Measurements from ENCODE around the gene ADGRA1.

ADGRA1 gene

DNA sequence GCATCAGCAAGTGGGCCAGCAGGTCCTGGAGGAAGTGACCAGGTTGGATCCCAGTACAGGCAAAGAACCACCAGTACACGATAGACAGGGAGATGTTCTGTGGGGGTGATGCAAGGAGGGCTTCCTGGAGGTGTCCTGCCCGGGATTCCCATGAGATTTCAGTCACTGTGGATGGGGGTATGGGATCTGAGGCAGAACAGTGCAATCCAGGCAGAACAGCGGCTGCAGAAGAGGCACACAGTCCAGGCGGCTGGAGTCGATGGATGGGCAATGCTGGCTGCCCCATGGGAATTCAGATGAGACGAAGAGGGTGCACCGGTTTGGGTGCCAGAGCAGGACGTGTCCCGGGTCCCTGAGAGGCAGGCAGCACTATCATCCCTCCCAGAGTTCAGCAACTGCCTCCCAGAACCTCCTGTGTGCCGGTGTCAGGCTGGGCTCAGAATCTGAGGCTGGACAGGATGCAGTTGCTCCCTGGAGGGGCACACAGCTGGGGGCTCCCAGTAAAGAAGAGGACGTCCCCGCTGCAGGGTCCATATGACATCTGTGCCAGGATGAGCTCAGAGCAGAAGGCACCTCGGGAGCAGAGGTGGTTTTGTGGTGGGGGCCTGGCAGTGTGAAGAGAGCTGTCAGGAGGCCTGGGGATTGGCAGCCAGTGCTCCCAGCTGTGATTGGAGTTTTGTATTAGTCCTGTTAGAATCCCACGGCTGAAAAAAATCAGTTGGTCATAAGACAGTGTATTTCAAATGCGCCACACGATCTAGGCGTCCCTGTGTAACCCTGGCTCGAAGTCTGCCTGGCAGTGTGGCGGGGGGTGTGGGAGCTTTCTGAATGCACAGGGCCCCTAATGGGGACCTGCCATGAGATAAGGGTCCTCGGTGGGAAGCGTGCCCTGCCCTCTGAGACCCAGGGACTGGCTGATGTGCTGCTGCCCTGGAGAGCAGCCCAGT lies 75.5 kb downstream of the ADGRA1 start:
- Mint-ChIP-seq H3K4me1 (ENCODE audit: low read depth) (no peaks in the 10 kb centered on the region), H3K9me3 (no peaks in the 10 kb centered on the region), H3K36me3 (ENCODE audit: low read depth) (no peaks in the 10 kb centered on the region), H3K27ac (no peak overlapping the region), H3K27me3 (ENCODE audit: low read depth) (peaks cover 4% of the 10 kb centered on the region), H3K4me3 (no peak overlapping the region)

DNA sequence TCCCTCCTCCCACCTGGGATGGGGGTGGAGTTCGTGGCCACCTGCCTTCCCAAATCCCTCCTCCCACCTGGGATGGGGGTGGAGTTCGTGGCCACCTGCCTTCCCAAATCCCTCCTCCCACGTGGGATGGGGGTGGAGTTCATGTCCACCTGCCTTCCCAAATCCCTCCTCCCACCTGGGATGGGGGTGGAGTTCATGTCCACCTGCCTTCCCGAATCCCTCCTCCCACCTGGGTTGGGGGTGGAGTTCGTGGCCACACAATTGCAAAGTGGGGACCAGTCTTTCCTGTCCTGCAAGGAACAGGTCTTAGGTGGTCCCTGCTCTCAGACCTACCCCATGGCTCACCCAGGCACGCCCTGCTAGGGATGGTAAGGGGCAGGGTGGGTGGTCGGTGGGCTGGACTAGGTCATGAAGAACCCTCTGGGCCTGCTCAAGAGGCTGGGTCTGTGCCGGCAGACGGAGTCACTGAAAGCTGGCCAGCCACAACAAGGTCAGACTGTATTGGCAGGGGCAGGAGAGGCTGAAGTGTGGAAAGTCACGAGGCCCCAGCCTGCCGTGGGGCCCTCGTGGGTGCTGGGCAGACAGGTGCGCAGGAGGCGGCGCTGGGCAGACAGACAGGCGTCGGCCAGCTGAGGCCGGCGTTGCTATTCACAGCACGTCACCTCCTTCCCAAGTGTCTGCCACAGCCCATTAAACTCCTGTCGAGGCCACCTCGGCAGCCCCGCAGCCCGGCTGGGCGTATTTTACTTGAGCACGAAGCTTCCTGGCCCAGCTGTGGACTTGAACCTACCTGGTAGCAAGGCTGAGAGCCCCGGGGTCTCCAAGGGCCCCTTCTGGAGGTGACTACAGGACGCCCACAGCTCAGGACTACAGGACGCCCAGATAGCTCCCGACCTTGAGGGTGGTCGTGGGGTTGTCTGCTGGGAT lies 76.4 kb downstream of the ADGRA1 start:
- peaks cover 4% of the 10 kb centered on the region for H3K27me3 Mint-ChIP-seq (ENCODE audit: low read depth)
- H3K27ac Mint-ChIP-seq = no peak overlapping the region
- no peaks in the 10 kb centered on the region for H3K36me3 Mint-ChIP-seq (ENCODE audit: low read depth)
- H3K9me3 Mint-ChIP-seq = no peaks in the 10 kb centered on the region
- H3K4me1 Mint-ChIP-seq (ENCODE audit: low read depth) = no peaks in the 10 kb centered on the region
- no peak overlapping the region for H3K4me3 Mint-ChIP-seq

DNA sequence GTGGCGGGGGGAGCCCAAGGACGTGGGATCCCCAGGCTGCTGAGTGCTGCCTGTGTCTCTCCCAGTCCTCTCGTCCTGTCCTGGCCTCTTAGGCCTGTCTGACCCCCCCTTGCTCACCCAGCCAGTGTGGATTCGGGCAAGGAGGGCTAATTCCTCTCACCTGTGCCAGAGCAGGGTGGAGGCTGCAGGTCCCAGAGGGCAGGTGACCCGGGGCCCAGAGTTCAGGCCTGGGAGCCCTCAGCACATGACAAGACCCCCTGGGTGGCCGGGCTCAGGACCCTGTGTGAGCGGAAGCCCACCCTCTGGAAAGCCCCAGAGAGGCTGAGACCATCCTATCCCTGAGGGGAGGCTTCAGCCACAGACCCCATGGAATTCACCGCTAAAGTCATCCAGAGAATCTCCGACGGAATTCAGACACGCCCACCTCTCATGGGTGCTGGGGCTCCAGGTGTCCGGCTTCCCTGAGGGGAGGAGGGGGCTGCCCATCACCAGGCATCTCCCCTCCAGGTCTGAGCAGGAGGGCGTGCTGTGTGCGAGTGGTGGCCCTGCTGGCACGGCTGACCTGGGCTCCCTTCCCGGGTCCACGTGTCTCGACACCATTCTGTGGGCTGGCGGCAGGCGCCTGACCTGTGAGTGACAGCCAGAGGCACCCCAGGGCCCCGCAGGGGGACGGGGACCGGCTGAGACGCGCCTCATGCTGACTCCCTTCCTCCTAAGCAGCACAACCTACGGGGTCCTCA lies 77.3 kb downstream of the ADGRA1 start:
- Mint-ChIP-seq H3K4me3 (no peak overlapping the region), H3K4me1 (ENCODE audit: low read depth) (no peaks in the 10 kb centered on the region), H3K27ac (no peak overlapping the region), H3K9me3 (no peaks in the 10 kb centered on the region), H3K27me3 (ENCODE audit: low read depth) (peaks cover 4% of the 10 kb centered on the region), H3K36me3 (ENCODE audit: low read depth) (no peaks in the 10 kb centered on the region)

DNA sequence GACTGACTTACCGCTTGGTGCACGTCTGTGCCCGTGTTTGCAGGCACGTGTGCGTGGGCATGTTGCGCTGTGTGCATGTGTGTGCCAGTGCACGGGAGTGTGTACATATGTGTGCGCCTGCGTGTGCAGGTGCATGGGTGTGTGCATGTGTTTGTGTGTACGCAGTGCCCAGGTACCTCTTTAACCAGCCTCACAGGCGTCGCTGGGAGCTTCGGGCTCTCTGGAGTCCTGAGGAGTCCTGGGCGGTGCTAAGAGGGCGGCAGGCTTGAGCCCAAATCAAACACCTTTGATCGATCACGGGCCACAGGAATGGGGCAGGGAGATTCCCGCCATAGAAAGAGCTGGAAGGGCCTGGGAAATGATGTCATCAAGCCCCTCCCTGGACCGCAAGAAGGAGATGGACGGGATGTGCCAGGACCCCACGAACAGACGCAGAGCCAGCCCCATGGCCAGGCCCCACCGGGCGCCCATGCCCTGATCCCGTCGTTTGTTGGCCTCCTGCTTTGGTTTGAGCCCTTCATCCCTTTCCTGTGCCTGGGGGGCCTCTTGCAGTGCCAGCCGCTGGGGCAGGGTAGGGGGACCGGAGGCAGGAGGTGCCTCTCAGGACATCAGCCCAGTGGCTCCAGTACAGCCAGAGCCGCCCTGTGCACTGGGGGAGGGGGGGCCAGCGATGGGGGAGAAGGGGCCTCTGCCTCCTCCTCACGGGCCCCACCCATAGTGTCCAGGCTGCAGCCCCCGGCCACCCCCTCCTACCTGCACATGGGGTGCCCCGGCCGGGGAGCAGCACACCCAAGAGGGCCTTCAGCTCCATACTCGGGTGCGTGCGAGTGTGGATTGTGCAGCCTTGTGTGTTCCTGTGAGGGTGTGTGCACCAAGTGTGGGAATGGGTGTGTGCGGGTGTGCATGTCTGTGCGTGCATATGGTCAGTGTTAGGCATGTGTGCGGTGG lies 78.1 kb downstream of the ADGRA1 start:
- no peak overlapping the region for H3K4me3 Mint-ChIP-seq
- no peak overlapping the region for H3K27ac Mint-ChIP-seq
- H3K27me3 Mint-ChIP-seq (ENCODE audit: low read depth) = peaks cover 4% of the 10 kb centered on the region
- H3K4me1 Mint-ChIP-seq (ENCODE audit: low read depth) = no peaks in the 10 kb centered on the region
- H3K36me3 Mint-ChIP-seq (ENCODE audit: low read depth) = no peaks in the 10 kb centered on the region
- no peaks in the 10 kb centered on the region for H3K9me3 Mint-ChIP-seq

DNA sequence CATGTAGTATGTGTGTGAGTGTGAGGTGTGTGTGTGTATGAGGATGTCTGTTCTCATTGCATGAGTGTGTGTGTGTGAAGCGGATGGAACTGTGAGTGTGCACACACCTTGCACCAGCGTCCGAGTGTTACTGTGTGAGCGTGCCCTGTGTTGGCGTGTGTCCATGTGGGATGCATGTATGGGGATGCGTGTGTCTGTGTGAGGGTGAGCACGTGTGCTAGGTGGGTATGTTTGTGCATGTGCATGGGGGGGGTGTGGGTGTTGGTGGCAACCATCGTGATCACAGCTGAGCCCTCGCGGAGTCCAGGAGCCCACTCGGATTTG lies 78.7 kb downstream of the ADGRA1 start:
- Mint-ChIP-seq H3K9me3 (no peaks in the 10 kb centered on the region), H3K4me1 (ENCODE audit: low read depth) (no peaks in the 10 kb centered on the region), H3K36me3 (ENCODE audit: low read depth) (no peaks in the 10 kb centered on the region), H3K27me3 (ENCODE audit: low read depth) (no peaks in the 10 kb centered on the region), H3K4me3 (no peak overlapping the region), H3K27ac (no peak overlapping the region)

DNA sequence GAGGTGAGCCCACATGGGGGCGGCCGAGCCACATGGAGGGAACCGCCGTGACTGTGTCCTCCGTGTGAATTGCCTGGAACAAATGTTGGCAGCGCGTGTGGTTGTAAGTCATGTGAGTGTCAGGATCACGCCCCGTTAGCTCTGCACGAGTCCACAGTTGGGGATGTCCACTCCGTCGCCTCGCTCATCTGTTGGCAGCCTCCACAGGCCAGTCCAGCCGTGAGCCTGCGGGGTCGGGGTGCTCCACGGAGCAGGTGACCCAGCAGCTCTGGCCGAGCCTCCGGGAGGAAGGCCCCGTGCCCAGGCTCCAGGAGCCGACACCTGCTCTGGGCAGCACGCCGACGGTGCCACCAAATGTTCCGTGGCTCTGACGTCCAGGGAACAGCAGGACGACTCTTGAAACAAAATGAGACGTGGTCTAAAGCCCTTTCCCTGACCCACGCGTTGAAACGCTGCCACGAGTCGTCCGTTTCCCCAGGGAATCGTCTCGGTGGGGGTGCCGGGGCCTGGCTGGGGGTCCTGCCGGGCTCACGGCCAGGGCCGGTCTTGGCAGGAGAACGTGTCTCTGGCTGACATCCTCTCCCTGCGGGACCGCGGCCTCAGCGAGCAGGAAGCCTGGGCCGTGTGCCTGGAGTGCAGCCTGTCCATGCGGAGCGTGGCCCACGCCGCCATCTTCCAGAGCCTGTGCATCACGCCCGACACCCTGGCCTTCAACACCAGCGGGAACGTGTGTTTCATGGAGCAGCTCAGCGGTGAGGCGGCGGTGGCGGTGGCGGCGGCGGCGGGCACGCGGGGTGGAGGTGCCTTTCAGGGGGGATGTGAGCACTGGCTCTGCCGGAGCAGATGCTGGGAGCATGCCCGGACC lies 79.3 kb downstream of the ADGRA1 start:
- no peaks in the 10 kb centered on the region for H3K36me3 Mint-ChIP-seq (ENCODE audit: low read depth)
- H3K9me3 Mint-ChIP-seq = no peaks in the 10 kb centered on the region
- no peak overlapping the region for H3K4me3 Mint-ChIP-seq
- H3K4me1 Mint-ChIP-seq (ENCODE audit: low read depth) = no peaks in the 10 kb centered on the region
- no peaks in the 10 kb centered on the region for H3K27me3 Mint-ChIP-seq (ENCODE audit: low read depth)
- H3K27ac Mint-ChIP-seq = no peak overlapping the region

DNA sequence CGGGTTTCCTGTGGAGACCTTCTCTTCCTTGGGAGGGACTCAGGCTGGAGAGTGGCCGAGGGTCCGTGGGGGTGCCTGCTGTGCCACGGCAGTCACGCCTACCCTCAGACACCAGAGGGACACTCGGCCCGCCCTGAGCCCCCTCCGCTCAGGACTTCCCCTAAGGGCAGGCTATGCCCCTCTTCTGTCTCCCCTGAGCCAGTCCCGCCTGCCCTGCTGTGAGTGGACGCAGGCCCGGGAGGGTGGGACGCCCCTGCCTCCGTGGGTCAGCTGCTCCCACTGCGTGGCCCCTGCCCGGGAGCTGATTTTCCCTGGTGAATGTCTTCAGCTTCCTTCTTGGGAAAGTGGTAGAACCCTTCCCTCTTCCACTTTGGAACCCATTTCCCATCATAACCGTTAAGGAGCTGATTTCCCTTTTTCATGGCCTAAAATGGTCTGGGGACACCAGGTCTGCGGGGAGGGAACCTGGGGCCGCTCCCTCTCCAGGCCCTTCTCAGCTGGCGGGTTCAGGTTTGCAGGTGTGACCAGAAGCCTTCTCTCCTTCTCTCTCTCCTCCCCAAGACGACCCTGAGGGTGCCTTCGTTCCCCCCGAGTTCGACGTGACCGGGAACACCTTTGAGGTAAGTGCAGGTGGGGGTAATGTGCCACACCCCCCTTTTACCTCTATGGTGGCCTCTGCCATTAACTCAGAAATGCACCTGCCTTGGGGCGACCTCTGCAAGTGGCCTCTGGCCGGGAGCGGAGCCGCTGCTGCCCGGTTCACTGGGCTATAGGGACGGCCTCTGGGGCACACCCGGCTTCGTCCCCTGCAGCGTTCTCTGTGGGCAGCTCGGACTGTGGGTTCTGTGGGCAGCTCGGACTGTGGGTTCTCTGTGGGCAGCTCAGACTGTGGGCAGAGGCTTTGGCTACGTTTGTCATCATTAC lies 80.2 kb downstream of the ADGRA1 start:
- no peak overlapping the region for H3K27ac Mint-ChIP-seq
- no peaks in the 10 kb centered on the region for H3K4me1 Mint-ChIP-seq (ENCODE audit: low read depth)
- no peaks in the 10 kb centered on the region for H3K9me3 Mint-ChIP-seq
- no peaks in the 10 kb centered on the region for H3K27me3 Mint-ChIP-seq (ENCODE audit: low read depth)
- H3K36me3 Mint-ChIP-seq (ENCODE audit: low read depth) = no peaks in the 10 kb centered on the region
- no peak overlapping the region for H3K4me3 Mint-ChIP-seq

DNA sequence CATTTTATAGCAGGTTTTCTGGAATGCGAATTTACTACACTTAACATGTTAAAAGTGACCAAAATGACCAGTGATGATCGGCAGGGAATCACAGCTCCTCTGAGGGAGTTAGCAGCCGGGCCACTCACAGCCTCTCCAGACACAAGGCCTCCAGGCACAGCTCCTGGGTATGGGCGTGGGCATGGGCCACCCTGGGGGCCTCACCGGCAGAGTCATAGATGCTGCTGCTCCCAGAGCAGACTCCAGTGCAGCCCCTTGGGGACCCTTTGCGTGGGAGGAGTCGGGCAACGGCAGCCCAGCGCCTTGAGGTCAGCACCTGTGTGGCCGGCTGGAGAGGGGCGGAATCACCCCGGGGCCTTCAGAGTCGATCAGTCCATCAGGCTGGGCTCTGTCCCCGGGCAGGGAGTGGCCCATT lies 80.9 kb downstream of the ADGRA1 start:
- H3K4me1 Mint-ChIP-seq (ENCODE audit: low read depth) = no peaks in the 10 kb centered on the region
- H3K27me3 Mint-ChIP-seq (ENCODE audit: low read depth) = peaks cover 4% of the 10 kb centered on the region
- no peaks in the 10 kb centered on the region for H3K9me3 Mint-ChIP-seq
- H3K4me3 Mint-ChIP-seq = no peak overlapping the region
- no peaks in the 10 kb centered on the region for H3K36me3 Mint-ChIP-seq (ENCODE audit: low read depth)
- no peak overlapping the region for H3K27ac Mint-ChIP-seq

DNA sequence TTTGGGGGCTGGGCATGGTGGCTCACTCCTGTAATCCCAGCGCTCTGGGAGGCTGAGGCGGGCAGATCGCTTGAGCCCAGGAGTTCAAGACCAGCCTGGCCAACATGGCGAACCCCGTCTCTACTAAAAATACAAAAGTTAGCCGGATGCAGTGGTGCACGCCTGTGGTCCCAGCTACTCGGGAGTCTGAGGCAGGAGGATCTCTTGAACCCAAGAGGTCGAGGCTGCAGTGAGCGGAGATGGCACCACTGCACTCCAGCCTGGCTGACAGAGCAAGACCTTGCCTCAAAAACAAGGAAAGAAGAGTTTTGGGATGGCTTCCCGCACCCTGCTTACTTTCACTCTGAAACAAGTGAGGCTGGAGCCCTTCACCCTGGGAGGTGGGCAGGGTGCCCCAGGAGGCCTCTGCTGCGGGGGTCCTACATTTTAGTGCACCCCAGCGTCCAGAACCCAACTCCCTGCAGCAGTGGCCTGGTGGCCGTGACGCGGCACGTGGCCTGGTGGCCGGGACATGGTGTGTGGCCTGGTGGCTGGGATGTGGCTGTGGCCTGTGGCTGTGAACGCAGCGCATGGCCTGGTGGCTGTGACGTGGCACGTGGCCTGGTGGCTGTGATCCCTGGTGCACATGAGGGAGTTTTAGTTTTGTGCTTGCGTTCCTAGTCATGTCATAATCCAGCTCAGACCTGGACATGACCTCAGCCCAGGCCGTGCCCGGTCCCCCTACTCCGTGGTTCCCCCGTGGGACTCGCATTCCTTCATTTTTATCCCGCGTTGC lies 81.6 kb downstream of the ADGRA1 start:
- Mint-ChIP-seq H3K36me3 (ENCODE audit: low read depth) (no peaks in the 10 kb centered on the region), H3K27me3 (ENCODE audit: low read depth) (peaks cover 4% of the 10 kb centered on the region), H3K27ac (no peak overlapping the region), H3K4me1 (ENCODE audit: low read depth) (no peaks in the 10 kb centered on the region), H3K4me3 (no peak overlapping the region), H3K9me3 (no peaks in the 10 kb centered on the region)

DNA sequence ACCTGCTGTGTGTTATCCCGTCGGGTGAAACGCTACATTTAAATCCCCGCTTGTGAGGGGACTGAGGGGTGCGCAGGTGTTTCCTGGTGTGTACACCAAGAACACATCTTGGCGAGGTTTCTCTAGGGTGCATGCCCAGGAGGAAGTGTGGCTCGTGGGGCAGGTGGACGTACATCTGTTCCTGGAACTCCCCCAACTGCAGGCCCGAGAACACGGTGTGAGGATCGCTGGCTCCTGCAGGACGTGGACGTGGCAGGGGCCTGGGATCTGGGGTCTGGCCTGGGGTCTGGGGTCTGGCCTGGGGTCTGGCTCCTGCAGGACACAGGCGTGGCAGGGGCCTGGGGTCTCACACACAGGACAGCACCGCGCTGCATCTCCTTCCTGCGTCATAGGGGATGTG lies 82.4 kb downstream of the ADGRA1 start:
- H3K36me3 Mint-ChIP-seq (ENCODE audit: low read depth) = no peaks in the 10 kb centered on the region
- peaks cover 4% of the 10 kb centered on the region for H3K27me3 Mint-ChIP-seq (ENCODE audit: low read depth)
- H3K27ac Mint-ChIP-seq = no peak overlapping the region
- H3K4me3 Mint-ChIP-seq = no peak overlapping the region
- H3K4me1 Mint-ChIP-seq (ENCODE audit: low read depth) = no peaks in the 10 kb centered on the region
- H3K9me3 Mint-ChIP-seq = no peaks in the 10 kb centered on the region

DNA sequence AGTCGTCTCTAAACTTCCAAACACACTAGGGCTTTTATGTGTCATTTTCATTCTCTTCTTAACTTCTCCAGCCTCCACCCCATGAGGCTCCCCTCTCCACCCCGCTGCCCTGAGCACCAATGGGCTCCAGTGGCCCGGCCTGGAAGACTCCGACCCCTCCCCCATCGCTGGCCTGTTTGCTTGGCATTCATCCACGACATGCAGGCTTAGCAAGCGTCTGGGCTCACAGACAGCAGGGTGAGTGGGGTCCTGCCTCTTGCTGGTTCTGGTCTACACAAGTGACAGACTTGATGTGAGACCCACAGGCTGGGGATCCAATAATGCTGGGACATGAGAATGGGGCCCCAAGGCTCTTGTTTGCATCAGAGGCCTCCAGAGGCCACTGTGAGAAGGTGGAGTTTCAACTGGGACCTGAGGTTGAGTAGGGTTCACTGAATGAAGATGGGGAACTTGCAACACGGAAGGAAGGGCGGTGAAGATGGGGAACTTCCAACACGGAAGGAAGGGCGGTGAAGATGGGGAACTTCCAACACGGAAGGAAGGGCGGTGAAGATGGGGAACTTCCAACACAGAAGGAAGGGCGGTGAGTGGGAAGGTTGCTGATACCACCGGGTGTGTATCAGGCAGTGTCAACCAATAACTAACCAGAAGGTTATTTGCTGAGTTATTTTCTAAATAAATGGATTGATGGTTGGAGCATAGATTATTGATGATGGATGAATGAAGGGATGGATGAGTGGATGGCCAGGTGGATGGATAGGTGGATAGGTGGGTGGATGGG lies 86.3 kb downstream of the ADGRA1 start:
- peaks cover 18% of the 10 kb centered on the region for H3K9me3 Mint-ChIP-seq
- H3K4me3 Mint-ChIP-seq = no peak overlapping the region
- H3K27me3 Mint-ChIP-seq (ENCODE audit: low read depth) = peaks cover 4% of the 10 kb centered on the region

More for the DNA sequence above, 86.3 kb downstream of the ADGRA1 start:
- Mint-ChIP-seq H3K27ac (no peak overlapping the region), H3K36me3 (ENCODE audit: low read depth) (peaks cover 5% of the 10 kb centered on the region), H3K4me1 (ENCODE audit: low read depth) (no peaks in the 10 kb centered on the region)
